Right atrium auricular region (tissue), 2 donors: ENCODE data around the gene SMARCA4. TPM values are rescaled to one million over a fixed set of nuclear protein-coding genes. Genes with fewer than 3 reads are reported as not detected.

Experiments
- DNase-seq: peaks from one replicate; pipeline ENCODE4 v3.0.0-alpha.2; 2019; ENCODE audit warnings: low spot score
- H3K27ac ChIP-seq, 2 donors: fragments of 200-600 bp; sonication (generic); 1 replicate in 1 of 2; 2 replicates in 1 of 2; pipeline ENCODE4 v1.5.1; 2016 to 2019
- H3K27me3 ChIP-seq, 2 donors: fragments of 200-600 bp; sonication (generic); one replicate each; pipeline versions ENCODE4 v1.5.1 to v1.6.0; 2017 to 2019
- H3K36me3 ChIP-seq: fragments of 200-600 bp; sonication (generic); one replicate; pipeline ENCODE4 v1.5.1; 2016
- H3K4me1 ChIP-seq, 2 donors: fragments of 200-600 bp; sonication (generic); one replicate each; pipeline versions ENCODE4 v1.5.1 to v1.6.0; 2017 to 2019
- H3K4me3 ChIP-seq, 2 donors: fragments of 200-600 bp; sonication (generic); 1 replicate in 1 of 2; 2 replicates in 1 of 2; pipeline ENCODE4 v1.5.1; 2017 to 2019; ENCODE audit warnings: mild to moderate bottlenecking in 1 of 2, moderate library complexity in 1 of 2
- H3K9me3 ChIP-seq, 2 donors: fragments of 200-600 bp; sonication (generic); one replicate each; pipeline ENCODE4 v1.5.1; 2019
- total RNA-seq, 2 donors: library from RNA; depleted of rRNA; stranded (reverse); fragments of >200 nt; gene quantifications; one replicate each; pipeline ENCODE4 v1.1.0, GENCODE V29; 2016
- TF ChIP-seq, protein P1 (sequence below), 2 donors: fragments of 200-600 bp; sonication (generic); IDR thresholded peaks; one replicate each; pipeline ENCODE4 v1.5.1; 2019; ENCODE audit warnings: antibody characterized with exemption in 2 of 2

Gene SMARCA4
- total RNA-seq, 2 donors from 2014 or later, result 29.9 to 41.7 TPM

DNA sequence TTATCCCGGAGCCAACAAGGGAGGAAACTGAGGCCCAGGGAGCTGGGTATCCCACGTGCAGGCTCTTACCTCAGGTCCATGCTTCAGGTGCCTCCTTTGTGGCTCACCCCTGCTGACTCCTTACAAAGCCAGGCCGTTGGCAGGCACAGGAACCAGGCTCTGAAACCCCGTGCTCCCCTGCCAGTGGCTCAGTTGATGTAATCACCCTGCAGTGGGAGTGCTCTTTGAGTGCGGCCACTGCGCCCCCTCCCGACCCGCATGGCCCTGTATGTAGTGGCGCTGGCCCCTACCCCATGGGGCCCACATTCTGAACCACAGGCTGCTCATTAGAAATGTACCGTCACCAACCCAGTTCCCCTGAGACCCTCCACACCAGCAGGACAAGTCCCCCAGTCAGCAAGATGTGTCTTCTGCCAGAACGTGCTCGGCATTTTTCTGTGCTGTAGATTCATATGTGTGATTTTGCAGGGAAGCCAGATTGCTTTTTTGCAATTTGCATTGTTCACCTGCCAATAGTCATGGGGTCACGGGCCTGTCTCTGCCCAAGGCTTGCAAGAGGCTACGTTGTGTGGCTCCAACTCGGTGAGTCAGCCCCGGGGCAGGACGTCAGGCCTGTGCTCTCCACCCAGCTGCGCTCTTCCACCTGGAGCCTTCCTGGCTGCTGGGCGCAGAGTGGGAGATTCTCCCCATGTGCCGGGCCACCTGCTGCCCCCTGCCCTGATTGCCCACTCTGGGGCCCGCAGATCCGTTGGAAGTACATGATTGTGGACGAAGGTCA, 60.3 kb downstream of the SMARCA4 start:
- peaks cover 0 to 8% of the 10 kb centered on the region in 2 donors for H3K4me1 ChIP-seq
- H3K9me3 ChIP-seq, result no peaks in the 10 kb centered on the region
- no peak for DNase-seq
- H3K36me3 ChIP-seq, result peaks cover 79% of the 10 kb centered on the region
- no peak overlapping the region for H3K4me3 ChIP-seq
- no peak overlapping the region for H3K27ac ChIP-seq
- TF ChIP-seq, protein P1, sequence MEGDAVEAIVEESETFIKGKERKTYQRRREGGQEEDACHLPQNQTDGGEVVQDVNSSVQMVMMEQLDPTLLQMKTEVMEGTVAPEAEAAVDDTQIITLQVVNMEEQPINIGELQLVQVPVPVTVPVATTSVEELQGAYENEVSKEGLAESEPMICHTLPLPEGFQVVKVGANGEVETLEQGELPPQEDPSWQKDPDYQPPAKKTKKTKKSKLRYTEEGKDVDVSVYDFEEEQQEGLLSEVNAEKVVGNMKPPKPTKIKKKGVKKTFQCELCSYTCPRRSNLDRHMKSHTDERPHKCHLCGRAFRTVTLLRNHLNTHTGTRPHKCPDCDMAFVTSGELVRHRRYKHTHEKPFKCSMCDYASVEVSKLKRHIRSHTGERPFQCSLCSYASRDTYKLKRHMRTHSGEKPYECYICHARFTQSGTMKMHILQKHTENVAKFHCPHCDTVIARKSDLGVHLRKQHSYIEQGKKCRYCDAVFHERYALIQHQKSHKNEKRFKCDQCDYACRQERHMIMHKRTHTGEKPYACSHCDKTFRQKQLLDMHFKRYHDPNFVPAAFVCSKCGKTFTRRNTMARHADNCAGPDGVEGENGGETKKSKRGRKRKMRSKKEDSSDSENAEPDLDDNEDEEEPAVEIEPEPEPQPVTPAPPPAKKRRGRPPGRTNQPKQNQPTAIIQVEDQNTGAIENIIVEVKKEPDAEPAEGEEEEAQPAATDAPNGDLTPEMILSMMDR (IDR thresholded peaks at IDR 0.05), result no peak
- H3K27me3 ChIP-seq, result no peaks in the 10 kb centered on the region

DNA sequence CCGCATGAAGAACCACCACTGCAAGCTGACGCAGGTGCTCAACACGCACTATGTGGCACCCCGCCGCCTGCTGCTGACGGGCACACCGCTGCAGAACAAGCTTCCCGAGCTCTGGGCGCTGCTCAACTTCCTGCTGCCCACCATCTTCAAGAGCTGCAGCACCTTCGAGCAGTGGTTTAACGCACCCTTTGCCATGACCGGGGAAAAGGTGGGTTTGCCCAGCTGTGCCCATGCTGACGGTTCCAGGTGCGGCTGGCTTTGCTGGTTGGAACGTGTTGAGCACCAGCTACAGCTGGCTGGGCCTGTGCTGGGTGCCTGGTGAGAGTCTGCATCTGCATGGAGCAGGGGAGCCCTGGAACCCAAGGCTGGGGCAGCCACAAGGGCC, 60.9 kb downstream of the SMARCA4 start:
- Histone ChIP-seq H3K27me3 (no peaks in the 10 kb centered on the region), H3K4me1 (peaks cover 0 to 8% of the 10 kb centered on the region in 2 donors), H3K9me3 (no peaks in the 10 kb centered on the region), H3K36me3 (peaks cover 79% of the 10 kb centered on the region), H3K27ac (no peak overlapping the region), H3K4me3 (no peak overlapping the region)
- no peak for DNase-seq
- TF ChIP-seq, protein P1 (IDR thresholded peaks at IDR 0.05), result no peak

GRCh38 chr19:11023016-11023415, 62.2 kb downstream of the SMARCA4 start:
- DNase-seq, result no peak
- TF ChIP-seq, protein P1 (IDR thresholded peaks at IDR 0.05), result no peak
- no peak overlapping the region for H3K4me3 ChIP-seq
- H3K27ac ChIP-seq, result no peak overlapping the region
- peaks cover 83% of the 10 kb centered on the region for H3K36me3 ChIP-seq
- H3K4me1 ChIP-seq, result peaks cover 0 to 8% of the 10 kb centered on the region in 2 donors
- H3K9me3 ChIP-seq, result no peaks in the 10 kb centered on the region
- no peaks in the 10 kb centered on the region for H3K27me3 ChIP-seq

DNA sequence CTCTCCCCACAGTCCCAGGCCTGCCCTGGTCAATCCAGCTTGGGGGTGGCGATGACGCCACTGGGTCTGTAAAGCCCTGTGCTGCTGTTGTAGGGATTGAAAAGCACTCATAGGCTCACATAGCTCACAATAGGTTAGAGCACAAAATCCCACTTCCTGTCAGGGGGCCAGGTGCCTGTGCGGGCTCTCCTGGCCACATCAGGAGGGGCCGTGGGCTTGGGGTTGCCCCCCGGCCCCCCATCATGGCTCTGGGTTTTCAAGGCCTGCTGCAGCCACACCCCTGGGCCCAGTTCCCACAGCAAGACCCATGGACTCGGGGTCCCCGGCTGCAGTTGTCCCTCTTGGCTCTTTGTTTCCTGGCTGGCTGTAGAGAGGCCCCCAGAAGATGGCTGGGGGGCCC, 62.9 kb downstream of the SMARCA4 start:
- H3K36me3 ChIP-seq, result peaks cover 85% of the 10 kb centered on the region
- peaks cover 0 to 8% of the 10 kb centered on the region in 2 donors for H3K4me1 ChIP-seq
- TF ChIP-seq, protein P1 (IDR thresholded peaks at IDR 0.05), result no peak
- no peak overlapping the region for H3K4me3 ChIP-seq
- H3K9me3 ChIP-seq, result no peaks in the 10 kb centered on the region
- DNase-seq, result no peak
- no peaks in the 10 kb centered on the region for H3K27me3 ChIP-seq
- no peak overlapping the region for H3K27ac ChIP-seq

- no peak overlapping the region for H3K27ac ChIP-seq
- no peaks in the 10 kb centered on the region for H3K9me3 ChIP-seq
- DNase-seq, result no peak
- H3K4me3 ChIP-seq, result no peak overlapping the region
- TF ChIP-seq, protein P1 (IDR thresholded peaks at IDR 0.05), result no peak
- H3K36me3 ChIP-seq, result peaks cover 85% of the 10 kb centered on the region
- H3K27me3 ChIP-seq, result no peaks in the 10 kb centered on the region
- H3K4me1 ChIP-seq, result peaks cover 0 to 6% of the 10 kb centered on the region in 2 donors
These were observed 63.4 kb downstream of the SMARCA4 start for GRCh38 chr19:11024259-11024658.

- H3K9me3 ChIP-seq, result no peaks in the 10 kb centered on the region
- no peak overlapping the region for H3K4me3 ChIP-seq
- H3K4me1 ChIP-seq, result no peaks in the 10 kb centered on the region
- H3K27me3 ChIP-seq, result no peaks in the 10 kb centered on the region
- DNase-seq, result no peak
- TF ChIP-seq, protein P1 (IDR thresholded peaks at IDR 0.05), result no peak
- no peak overlapping the region for H3K27ac ChIP-seq
- H3K36me3 ChIP-seq, result peaks cover 88% of the 10 kb centered on the region
These were observed 64.2 kb downstream of the SMARCA4 start for GRCh38 chr19:11025006-11025405.
